ENCODE results near the gene EXD3.

The EXD3 gene

DNA sequence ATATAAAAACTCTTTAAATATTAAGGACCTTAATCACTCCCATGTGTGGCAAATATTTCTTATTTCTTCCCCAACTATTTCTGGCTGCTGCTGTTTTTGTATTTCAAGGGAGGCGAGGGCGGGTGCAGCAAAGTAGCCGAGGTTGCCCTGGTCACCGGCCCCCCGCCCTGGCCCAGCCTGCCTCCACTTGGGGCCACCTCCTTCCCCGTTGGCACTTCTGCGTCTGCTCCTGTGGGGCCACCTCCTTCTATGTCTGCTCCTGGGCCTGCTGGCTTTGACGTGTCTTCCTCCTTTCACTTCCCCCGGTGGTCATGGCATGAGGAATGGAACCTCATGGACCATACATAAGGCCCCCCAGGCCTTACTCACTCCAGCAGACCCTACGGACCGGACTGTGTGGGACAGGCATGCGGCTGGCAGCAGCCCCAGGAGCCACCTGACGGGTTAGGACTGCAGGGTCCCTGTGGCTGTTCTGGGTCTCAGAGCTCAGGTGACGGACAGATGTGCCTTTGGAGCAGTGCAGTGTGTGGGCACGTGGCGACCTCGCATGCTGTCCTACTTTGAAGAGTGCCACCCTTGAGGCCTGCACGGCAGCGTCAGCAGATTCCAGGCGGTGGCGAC is 24.0 kb upstream of the EXD3 start:
- no peak for DNase-seq

DNA sequence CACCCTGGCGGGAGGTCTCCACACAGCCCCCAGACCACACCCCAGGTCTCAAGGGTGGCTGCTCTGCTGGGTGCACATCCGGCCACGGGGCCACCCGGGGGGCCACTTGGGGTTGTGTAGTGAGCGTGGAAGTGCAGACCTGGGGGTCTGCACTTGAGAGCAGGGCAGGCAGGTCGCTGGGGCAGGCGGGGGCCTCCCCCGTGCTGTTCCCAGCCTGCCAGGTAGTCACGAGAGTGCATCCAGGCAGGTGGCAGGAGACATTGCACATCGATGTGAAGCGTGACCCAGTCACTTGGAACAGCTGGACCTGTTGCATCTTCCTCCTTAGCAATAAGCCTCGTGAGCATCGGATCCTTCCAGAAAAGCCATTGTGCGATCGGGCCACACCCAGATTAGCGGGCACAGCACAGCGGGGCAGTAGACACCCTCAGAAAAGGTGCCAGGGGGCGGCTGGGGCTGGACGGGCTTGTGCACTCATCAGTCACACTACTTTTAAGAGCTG is 23.0 kb upstream of the EXD3 start:
- DNase-seq: no peak

DNA sequence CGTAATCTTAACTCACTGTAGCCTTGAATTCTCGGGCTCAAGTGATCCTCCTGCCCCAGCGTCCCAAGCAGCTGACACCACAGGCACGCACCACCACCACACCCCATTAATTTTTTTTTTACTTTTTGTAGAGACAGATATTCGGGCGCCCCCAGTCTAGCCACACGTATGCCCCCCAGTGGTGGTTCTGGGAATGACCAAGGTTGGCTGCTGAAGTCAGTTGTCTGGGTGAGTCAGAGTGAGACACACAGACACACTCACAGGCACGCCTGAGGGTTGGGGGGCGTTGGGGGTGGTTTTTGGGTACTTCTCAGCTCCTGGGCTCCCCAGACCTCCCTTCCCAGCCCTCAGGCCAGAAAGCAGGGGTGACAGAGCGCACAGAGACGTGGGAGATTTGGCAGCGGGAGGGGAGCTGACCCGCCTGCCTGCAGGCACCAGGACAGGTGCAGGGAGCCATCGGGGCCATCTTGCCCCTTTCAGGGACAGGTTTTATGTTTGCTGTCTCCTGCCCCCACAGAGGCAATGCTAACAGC is 22.4 kb upstream of the EXD3 start:
- DNase-seq: no peak

- no peak for DNase-seq
These were observed 21.3 kb upstream of the EXD3 start for GRCh38 chr9:137444106-137444790.

DNA sequence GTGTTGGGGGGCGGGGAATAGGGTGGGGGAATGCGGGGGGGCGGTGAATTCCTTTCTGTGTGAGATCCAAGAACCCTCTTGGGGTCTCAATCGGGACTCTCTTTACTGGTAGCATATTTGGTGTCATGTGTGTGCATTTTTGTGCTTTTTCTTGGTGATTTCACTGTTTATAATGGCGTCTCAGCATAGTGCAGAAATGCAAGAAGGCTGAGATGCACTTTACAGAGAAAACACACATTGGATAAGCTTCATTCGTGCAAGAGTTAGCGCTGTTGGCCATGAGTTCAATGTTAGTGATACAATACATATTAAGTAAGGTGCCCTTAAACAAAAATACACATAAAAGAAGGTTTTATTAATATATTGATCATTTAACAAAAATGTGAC is 19.0 kb upstream of the EXD3 start:
- DNase-seq: no peak

DNA sequence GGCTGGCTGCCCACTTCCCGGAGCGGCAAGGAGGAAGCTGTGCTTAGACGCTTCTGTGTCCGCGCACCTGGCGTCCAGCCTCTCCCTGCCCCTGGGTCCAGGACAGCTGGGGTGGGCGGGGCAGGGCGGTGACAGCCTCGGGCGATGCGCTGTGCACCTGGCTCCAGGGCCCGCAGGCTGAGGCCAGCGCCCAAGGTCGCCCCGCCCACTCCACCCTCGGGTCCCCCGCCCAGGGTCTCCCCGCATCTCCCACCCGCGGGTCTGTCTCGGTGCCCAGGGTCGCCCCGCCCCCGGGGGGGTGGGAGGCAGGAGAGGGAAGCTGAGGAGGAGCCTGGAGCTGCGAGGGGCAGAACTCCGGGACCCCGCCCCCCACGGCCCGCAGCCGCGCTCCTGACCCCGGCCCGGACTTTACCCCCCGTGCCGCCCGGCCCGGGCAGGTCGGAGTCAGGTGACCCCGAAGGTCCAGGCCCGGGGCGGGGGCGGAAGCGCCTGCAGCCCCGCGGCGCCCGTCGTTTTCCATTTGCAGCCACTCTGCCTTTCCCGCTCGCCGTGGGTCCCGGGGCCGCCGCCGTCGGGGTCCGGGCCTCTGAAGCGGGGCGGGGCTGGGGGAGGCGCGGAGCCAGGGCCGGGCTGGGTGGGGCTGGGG is 18.4 kb upstream of the EXD3 start, which contains the start of gene ENTPD8:
Gene ENTPD8 (minus strand): TSS at position 69 of the 646 bp plus-strand sequence. CDS start 3,072 bp downstream, outside the sequence.
- DNase-seq: peak; percentile 46

DNA sequence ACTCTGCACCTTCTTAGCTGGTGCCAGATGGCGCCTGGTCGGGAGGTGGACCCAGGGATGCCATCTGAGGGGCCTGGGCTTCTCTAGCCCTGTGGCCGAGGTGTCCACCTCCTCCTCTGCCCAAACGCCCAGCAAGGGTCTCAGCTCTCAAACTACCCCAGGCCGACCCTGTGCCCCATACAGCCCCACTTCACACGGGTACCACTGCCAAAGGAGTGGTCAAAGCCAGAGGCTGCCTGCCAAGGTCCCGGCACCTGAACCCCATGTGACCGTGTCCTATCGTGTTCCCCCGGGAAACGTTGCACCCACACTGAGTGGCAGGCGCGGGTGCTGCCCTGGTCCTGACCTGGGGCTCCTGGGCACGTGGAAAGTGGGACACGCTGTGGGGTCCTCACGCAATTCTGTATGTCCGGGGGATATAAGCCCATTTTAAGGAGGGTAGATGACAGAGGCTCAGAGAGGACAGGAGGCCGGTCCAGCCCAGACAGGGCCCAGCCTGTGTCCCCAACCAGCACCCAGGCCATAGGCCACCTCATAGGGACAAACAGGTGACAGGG is 16.3 kb upstream of the EXD3 start:
- DNase-seq: no peak

GRCh38 chr9:137438591-137439157 is 15.7 kb upstream of the EXD3 start:
- no peak for DNase-seq

DNA sequence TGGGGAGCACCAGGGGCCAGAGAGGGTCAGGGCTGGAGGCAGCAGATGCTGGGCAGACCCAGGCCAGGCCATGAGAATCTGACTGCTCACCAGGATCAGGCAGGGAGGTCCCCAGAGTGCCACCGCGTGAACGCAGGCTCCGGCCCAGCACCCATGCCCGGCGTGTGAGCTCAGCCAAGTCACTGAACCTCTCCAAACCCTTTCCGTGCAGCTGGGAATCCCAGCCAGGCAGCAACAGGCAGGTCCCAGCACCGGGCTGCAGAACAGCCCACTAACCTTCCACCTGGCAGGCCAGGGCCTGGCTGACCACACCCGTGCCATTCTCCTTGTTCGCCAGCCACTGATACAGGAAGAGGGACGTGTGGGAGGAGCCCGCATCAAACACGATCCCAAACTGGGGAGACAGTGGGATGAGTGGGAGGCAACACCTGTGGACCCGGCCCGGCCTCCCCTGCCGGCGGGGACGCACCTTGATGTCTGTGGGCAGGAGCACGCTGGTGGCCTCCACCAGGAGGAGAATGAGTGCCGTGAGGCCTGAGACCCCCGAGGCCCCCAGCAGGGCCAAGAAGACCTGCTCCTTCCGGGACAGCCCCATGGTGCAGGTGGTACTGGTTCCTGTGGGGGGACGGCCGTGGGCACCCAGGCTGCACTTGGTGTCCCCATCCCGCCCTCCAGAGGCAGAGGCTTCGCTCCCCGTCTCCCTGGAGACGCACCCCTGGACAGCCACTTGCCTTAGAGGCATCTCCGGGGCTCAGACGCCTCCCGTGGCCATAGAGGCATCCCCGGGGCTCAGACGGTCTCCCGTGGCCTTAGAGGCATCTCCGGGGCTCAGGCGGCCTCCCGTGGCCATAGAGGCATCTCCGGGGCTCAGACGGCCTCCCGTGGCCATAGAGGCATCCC is 15.0 kb upstream of the EXD3 start:
- DNase-seq: no peak

DNA sequence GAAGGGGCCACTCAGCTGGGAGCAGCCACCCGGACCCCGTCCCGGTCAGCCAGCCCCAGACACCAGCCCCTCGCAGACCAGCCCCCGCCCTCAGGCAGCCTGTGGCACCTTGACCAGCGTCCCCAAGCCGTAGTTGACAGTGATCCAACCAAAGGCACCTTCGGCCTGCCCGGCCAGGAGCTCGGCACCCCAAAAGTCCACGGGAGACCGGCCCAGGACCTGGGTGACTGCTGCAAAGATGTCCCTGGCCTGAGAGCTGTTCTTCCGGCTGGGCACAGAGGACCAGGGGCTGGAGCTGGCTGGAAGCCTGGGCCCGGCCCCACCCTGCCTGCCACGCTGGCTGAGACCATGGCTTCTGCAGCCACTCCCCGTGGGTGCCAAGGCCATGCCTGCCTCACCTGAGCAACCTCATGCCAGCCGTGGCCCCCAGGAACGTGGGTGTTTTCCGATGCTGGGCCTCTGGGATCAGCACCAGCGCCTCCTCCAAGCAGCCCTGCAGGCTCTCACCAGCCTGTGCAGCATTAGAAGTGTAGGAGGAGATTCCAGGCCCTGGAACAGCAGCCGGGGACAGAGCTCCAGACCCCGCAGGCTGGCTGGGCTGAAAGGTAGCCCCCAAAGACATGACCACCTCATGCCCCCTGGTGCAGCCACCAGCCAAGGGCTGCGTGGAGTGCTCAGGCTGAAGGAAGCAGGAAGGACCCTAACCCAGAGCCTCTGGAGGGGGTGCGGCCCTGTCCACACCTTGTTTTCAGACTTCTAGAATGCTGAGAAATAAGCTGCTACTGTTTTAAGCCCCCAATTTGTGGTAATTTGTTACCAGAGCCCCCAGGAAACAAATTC is 14.0 kb upstream of the EXD3 start:
- no peak for DNase-seq

DNA sequence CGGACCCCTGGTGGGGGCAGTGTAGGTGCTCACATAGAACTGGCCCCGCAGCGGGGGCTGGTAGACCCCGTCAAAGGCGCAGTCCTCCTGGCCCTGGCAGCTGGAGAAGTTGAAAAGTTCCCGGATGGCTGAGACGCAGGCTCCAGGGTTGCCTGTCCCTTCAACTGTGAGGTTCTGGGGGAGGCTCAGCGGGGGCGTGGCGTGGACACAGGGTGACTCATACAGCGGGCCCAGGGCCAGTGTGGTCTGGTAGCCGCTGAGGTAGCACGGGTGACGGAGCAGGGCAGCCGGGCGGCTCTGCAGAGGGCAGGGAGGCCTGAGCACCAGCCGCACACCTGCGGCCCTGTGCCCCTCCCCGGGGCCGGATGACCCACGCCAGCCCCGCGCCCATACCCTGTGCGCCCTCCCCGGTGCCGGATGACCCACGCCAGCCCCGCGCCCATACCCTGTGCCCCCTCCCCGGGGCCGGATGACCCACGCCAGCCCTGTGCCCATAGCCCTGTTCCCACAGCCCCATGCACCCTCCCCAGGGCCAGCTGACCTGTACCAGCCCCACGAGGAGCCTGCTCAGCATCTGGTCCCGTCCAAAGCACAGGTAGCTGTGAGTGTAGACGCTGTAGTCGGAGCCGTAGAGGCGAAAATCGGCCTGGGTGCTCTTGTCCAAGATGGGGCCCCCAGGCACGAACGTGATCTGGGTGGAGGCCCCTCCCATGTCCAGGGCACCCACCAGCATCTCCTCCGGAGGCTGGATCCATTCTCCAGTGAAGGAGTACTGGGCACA is 13.2 kb upstream of the EXD3 start:
- DNase-seq: no peak

GRCh38 chr9:137435381-137435891 is 12.5 kb upstream of the EXD3 start:
- DNase-seq: no peak

DNA sequence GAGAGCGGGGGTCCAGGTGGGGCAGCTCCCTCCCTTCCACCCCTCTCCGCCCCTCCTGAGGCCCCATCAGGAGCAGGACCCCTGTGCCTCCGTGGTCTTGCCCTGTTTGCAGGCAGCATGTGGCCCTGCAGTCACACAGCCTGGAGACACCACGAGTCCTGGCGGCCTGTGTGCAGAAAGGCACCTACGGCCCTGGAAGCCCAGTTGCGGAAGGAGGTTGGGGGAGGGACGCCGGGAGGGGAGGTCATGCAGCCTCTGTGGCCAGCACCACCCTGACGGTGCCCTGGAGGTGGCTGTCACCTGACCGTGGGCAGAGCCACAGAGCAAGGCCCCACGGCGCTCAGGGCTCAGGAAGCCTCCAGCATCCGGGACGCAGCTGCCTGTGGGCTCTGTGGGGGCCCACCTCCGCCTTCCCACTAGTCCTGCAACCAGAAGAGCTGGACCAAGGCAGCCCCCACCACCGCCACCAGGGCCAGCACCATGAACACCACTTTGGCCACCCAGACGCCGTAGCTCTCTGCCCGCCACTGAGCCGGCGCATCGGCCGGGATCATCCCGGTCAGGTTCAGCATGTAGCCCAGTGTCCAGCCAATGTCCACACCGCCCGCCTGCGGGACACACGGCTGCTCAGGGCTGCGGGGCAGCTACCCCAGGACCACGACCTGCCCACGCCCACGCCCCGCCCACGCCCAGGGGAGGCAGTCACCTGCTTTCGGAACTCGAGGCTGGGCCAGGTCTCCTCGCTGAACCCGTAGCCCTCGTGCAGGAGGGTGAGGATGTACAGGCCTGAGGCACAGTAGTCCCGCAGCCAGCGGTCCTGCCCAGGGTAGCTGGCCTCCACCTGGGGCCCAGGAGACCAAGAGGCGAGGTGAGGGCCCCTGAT is 11.8 kb upstream of the EXD3 start:
- DNase-seq: no peak

- DNase-seq: no peak
These were observed 11.0 kb upstream of the EXD3 start for GRCh38 chr9:137433916-137434431.

- no peak for DNase-seq
These were observed 10.5 kb upstream of the EXD3 start for GRCh38 chr9:137433349-137433915.

- DNase-seq: no peak
These were observed 9.9 kb upstream of the EXD3 start for GRCh38 chr9:137432687-137433348.

- no peak for DNase-seq
These were observed 8.5 kb upstream of the EXD3 start for GRCh38 chr9:137431416-137431931.
